LNCAP (cell line): ENCODE results near the gene KICS2.

ENCODE experiments used
- CTCF ChIP-seq: fragments of 450-650 bp; IDR thresholded peaks from 2 replicates; pipeline ENCODE4 v1.5.1; 2017; ENCODE audit warnings: mild to moderate bottlenecking

KICS2 gene

GRCh38 chr12:64216239-64216638 is 5.9 kb downstream of the KICS2 start:
- no peak for TF ChIP-seq CTCF

GRCh38 chr12:64212119-64212746 is 9.9 kb downstream of the KICS2 start:
- TF ChIP-seq CTCF = no peak

GRCh38 chr12:64207453-64207852 is 14.6 kb downstream of the KICS2 start:
- no peak for TF ChIP-seq CTCF

- no peak for TF ChIP-seq CTCF
Observed at GRCh38 chr12:64205542-64205941, 16.6 kb downstream of the KICS2 start.

- TF ChIP-seq CTCF = no peak
Observed at GRCh38 chr12:64203775-64204174, 18.3 kb downstream of the KICS2 start.

- no peak for TF ChIP-seq CTCF
Observed at GRCh38 chr12:64203036-64203435, 19.1 kb downstream of the KICS2 start.

GRCh38 chr12:64194333-64195149 is 27.6 kb downstream of the KICS2 start:
- no peak for TF ChIP-seq CTCF
